ENCODE results near the gene NDUFB2.
"Not testable (repeated sequence)": the region's sequence is repeated elsewhere in the genome, so short reads cannot be mapped to it uniquely, and the experiment has no call there.

Gene NDUFB2

DNA sequence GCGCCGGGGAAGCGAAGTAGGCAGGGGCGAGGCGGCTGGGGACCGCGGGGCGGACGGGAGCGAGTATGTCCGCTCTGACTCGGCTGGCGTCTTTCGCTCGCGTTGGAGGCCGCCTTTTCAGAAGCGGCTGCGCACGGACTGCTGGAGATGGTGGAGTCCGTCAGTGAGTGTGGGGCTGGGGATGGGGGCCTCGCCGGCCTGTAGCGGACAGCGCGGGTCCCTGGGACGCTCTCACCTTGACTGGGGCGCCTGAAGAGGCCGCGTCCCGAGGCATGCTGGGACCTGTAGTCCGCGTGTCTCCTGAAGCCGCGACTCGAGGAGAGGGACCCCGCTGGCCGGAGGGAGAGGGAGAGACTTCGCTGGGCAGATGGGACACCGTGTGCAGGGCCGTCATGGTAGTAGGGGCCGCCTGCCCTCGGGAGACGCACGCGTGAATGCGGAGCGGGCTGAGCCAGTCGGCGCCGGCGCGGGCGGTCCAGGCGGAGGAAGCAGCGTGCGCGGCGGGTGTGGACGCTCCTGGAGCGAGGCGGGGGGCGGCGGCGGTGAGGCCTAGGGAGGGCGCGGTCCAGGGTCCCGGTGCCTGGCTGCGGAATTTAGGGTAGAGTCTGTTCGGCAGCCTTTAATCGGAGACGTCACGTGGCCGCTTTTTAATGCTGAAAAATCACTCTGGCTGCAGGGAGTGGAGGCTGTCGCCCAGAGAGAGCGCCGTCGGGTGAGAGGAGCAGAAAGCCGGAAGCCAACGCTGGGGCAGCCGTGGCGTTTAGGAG lies at the start of gene NDUFB2:
NDUFB2 (plus strand) TSS at position 29 of the 767 bp plus-strand sequence; CDS start at position 66, 37 bp downstream.
- DNase-seq, result peak; percentile 91

DNA sequence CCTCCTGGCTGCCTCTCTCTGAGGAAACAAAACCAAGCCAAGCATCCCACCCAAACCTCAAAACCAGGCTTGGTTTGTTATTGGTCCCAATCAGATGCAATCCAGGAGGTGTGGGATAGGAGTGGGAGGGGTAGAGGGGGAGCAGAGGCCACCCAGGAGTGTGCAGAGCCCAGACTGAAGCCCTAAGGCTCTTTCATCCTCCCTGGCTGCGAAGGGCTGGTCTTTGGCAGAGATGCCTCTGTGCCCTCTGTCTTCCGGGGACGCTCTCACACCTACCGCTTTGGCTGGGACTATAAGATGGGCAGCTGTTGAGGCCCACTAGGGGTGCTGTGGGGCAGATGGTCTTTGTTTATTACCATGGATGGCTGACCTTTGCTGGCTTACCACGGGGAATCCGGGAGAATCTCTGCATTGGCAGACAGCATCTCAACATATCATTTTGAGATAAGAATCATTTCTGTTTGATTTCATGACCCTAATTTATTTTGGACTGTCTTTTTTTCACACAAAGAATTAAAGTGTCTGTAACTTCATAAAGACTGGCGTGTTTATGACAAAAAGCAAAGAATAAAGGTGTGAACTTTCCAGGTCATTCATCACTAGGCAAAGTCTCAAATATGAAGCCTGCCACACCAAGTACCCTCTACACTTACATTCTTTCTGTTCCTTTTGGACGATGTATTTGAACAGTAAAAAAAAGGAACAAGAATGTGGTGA lies 49.4 kb upstream of the NDUFB2 start:
- peak; percentile 78 for DNase-seq

GRCh38 chr7:140649556-140650205 lies 46.8 kb upstream of the NDUFB2 start:
- DNase-seq, result no peak

- DNase-seq, result no peak
Measured at GRCh38 chr7:140650367-140650766, 46.1 kb upstream of the NDUFB2 start.

DNA sequence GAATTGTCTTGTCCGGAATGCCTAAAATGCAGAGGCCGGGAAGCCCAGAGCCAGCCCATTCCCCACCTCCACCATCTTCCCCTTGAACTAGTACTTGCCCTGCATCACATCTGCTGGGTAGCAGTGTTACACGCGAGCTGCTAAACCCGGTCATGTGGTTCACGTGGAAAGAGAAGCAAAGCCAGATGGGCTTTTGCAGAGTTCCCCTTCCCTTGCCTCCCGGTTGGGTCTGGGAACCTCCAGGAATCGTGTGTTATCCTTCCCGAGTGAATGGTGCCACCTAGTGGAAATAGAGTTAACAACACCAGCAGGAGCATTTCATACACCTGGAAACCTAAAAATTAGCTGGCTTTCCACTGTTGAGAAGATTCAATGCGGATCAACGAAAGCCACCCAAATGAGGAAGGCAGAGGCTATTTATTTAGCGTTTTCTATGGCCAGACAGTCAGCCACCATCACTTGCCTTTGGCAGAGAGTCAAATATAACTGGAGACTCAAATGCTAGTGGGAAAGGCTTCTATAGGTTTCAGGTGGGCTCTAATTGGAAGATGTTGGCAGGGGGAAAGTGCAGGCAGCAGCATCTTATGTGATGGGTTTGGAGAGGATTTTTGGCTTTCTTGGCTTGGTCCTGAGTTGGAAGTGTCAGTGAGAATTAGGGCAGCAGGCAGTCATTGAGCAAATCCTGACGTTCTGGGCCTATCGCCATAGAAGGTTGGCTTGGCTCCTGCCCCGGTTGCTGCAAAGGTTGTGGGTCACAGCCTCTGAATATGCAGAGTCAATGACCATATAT lies 43.0 kb upstream of the NDUFB2 start:
- DNase-seq, result peak; percentile 62

DNA sequence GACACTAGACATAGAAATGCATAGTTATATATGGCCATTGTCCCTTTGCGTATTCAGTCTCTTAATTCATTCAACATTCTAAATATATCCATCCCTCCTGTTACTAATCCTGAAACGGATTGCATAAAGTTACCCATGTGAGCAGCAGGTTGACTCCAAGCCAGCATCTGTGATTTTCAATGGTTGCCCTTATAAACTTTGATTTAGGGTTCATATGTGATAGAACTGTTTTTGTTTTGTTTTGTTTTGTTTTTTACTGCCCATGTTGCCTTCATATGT lies 42.5 kb upstream of the NDUFB2 start:
- no peak for DNase-seq

GRCh38 chr7:140654661-140655060 lies 41.8 kb upstream of the NDUFB2 start:
- DNase-seq, result no peak

GRCh38 chr7:140655511-140656408 lies 40.7 kb upstream of the NDUFB2 start:
- no peak for DNase-seq

- peak; percentile 85 for DNase-seq
Measured at GRCh38 chr7:140656548-140657515, 39.7 kb upstream of the NDUFB2 start.

DNA sequence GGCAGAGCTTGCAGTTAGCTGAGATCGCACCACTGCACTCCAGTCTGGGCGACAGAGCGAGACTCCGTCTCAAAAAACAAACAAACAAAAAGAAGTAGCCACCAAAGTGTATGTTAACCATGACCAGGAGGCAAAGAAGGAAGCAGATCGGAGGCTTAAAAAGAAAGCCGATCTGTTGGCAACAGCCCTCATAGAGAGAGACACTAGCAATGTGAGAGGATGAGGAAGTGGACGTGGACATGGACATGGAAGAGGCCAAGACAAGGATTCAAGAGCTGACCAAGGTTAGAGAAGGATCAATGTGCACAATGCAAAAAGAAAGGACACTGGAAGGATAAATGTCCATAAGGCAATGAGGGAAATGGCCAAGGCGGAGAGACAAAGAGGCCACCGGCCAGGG lies 38.6 kb upstream of the NDUFB2 start:
- no peak for DNase-seq

DNA sequence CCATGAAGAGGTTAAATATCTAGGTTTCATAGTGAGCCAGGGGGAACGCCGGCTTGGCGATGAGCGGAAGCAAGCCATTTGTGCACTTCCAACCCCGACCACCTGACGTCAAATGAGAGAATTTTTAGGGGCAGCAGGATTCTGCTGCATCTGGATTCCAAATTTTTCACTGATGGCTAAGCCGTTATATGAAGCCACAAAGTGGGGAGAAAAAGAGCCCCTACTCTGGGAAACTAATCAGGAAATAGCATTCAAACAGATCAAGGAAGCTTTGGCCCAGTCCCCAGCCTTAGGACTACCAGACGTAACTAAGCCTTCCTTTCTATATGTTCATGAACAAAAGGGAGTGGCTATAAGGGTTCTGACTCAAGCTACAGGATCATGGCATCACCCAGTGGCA lies 36.7 kb upstream of the NDUFB2 start:
- DNase-seq, result no peak

- peak; percentile 45 for DNase-seq
Measured at GRCh38 chr7:140661124-140661523, 35.4 kb upstream of the NDUFB2 start.

DNA sequence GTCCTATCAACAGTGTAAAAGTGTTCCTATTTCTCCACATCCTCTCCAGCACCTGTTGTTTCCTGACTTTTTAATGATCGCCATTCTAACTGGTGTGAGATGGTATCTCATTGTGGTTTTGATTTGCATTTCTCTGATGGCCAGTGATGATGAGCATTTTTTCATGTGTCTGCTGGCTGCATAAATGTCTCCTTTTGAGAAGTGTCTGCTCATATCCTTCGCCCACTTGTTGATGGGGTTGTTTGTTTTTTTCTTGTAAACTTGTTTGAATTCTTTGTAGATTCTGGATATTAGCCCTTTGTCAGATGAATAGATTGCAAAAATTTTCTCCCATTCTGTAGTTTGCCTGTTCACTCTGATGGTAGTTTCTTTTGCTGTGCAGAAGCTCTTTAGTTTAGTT lies 33.6 kb upstream of the NDUFB2 start:
- not testable (repeated sequence) for DNase-seq

DNA sequence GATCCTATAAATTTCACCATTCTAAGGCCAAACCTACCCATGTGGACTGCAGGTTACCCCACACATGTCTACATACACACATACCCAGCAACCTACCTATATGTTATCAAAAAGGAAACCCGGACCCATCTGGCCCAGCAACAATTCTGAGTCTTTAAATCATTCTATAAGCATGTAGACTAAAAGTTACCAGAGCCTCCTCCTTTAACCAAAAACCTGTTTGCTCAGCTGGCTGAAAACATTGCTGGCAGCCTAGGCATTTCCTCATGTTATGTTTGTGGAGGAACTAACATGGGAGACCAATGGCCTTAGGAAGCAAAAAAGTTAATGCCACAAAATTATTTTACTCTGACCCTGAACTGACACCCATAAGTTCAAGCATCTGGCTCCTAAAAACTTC lies 29.0 kb upstream of the NDUFB2 start:
- DNase-seq, result no peak

DNA sequence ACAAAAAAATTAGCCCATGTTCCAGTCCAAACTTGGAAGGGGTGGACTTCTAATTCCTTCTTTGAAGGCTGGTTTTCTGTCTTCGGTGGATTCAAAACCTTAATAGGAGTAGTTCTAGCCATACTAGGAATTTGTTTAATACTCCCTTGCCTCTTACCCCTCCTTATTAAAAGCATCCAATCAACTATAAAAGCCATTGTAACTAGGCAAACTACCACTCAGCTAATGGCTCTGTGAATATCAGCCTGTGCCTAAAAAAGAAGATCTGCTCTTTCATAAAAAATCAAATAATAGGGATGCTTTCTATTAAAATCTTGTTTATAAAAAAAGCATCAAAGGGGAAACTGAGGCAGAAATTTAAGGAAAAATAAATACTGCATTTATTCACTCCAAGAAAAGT lies 27.9 kb upstream of the NDUFB2 start:
- no peak for DNase-seq

- DNase-seq, result no peak
Measured at GRCh38 chr7:140669352-140669751, 27.2 kb upstream of the NDUFB2 start.

- not testable (repeated sequence) for DNase-seq
Measured at GRCh38 chr7:140669862-140670261, 26.6 kb upstream of the NDUFB2 start.

- no peak for DNase-seq
Measured at GRCh38 chr7:140670343-140670935, 26.1 kb upstream of the NDUFB2 start.

DNA sequence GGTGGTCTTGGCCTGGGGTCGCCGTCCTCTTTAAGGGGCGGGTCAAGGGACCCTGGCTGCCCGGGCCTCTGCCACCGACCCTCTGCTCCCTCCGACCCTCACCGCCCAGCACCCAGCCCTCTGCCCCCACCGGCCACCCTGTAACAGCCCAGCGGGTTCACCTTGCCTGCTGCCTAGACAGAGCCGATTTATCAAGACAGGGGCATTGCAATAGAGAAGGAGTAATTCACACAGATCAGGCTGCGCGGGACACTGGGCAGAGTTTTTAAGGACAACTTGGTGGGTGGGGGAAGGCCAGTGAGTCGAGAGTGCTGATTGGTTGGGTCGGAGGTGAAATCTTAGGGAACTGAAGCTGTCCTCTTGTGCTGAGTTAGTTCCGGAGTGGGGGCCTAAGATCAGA lies 24.5 kb upstream of the NDUFB2 start:
- no peak for DNase-seq

- peak; percentile 74 for DNase-seq
Measured at GRCh38 chr7:140672382-140673062, 24.0 kb upstream of the NDUFB2 start, which contains the start of gene ADCK2. Gene ADCK2 (plus strand): TSS chr7:140672945. CDS start chr7:140673331, 386 bp downstream.

All from hematopoietic multipotent progenitor cell treated with erythropoietin and hydrocortisone succinate and interleukin-3 and kit ligand, for 4 days (in vitro differentiated cells).